Measurements from ENCODE around the gene ACTL8.

Gene ACTL8

GRCh38 chr1:17791055-17791390 lies 35.9 kb downstream of the ACTL8 start:
- TF ChIP-seq CTCF (IDR thresholded peaks at IDR 0.05; ENCODE audit: extremely low read depth, missing control alignments) = no peak
- DNase-seq (ENCODE audit: low spot score) = no peak

GRCh38 chr1:17791480-17791879 lies 36.3 kb downstream of the ACTL8 start:
- DNase-seq (ENCODE audit: low spot score) = no peak
- no peak for TF ChIP-seq CTCF (IDR thresholded peaks at IDR 0.05; ENCODE audit: extremely low read depth, missing control alignments)

GRCh38 chr1:17792421-17792820 lies 37.3 kb downstream of the ACTL8 start:
- TF ChIP-seq CTCF (IDR thresholded peaks at IDR 0.05; ENCODE audit: extremely low read depth, missing control alignments) = no peak
- no peak for DNase-seq (ENCODE audit: low spot score)

- no peak for TF ChIP-seq CTCF (IDR thresholded peaks at IDR 0.05; ENCODE audit: extremely low read depth, missing control alignments)
- no peak for DNase-seq (ENCODE audit: low spot score)
Measured at GRCh38 chr1:17795081-17795809, 40.1 kb downstream of the ACTL8 start.

- DNase-seq (ENCODE audit: low spot score) = no peak
- TF ChIP-seq CTCF (IDR thresholded peaks at IDR 0.05; ENCODE audit: extremely low read depth, missing control alignments) = no peak
Measured at GRCh38 chr1:17795836-17796645, 40.9 kb downstream of the ACTL8 start.

- no peak for DNase-seq (ENCODE audit: low spot score)
- TF ChIP-seq CTCF (IDR thresholded peaks at IDR 0.05; ENCODE audit: extremely low read depth, missing control alignments) = no peak
Measured at GRCh38 chr1:17797478-17797877, 42.3 kb downstream of the ACTL8 start.

GRCh38 chr1:17798011-17798410 lies 42.9 kb downstream of the ACTL8 start:
- no peak for DNase-seq (ENCODE audit: low spot score)
- no peak for TF ChIP-seq CTCF (IDR thresholded peaks at IDR 0.05; ENCODE audit: extremely low read depth, missing control alignments)

Data from GM20000 (cell line).